ENCODE data around the gene SLC25A30.

Gene SLC25A30

DNA sequence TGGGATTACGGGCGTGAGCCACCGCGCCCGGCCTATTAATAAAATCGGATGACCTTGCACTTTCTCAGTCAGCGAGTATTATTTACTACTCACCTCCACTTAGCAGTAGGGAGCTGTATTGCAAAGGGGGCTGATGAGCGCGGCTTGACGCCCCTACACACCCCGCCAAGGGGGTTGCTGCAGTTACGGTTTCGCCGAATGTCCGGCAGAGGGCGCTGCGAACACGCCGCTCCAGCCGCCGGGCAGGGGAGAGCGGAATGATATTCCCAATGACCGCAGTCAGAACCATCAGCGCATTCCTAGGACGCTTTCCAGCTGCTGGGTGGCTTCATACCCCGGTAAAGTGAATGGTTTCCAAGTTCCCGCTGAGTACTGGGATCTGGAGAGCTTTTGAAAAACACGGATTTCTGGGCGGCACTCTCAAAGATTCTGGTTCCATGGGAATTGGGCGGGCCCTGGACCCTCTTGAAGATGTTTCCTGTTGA, 47.2 kb downstream of the SLC25A30 start:
- peak overlapping the region; percentile 27; the same call in 1 of the 2 replicates for H3K4me2 ChIP-seq (ENCODE audit: low read depth, low read length)

DNA sequence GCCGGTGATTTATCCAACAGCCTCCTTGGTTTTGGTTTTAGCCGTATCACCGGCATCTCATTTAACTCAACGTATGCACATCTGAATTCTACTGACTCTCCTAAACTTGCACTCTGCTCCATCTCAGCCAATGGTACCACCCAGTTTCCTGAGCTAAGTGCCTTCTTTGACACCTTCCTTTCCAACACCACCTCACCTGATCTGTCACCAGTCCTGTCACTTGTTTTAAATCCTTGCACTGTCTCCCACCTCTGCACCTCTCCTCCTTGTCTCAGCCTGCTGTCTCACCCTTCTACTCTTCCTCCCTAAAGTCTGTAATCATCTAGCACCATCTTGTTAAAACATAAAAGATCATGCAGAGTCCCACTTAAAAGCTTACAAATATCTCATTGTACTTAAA, 49.1 kb downstream of the SLC25A30 start:
- TF ChIP-seq, protein P1, sequence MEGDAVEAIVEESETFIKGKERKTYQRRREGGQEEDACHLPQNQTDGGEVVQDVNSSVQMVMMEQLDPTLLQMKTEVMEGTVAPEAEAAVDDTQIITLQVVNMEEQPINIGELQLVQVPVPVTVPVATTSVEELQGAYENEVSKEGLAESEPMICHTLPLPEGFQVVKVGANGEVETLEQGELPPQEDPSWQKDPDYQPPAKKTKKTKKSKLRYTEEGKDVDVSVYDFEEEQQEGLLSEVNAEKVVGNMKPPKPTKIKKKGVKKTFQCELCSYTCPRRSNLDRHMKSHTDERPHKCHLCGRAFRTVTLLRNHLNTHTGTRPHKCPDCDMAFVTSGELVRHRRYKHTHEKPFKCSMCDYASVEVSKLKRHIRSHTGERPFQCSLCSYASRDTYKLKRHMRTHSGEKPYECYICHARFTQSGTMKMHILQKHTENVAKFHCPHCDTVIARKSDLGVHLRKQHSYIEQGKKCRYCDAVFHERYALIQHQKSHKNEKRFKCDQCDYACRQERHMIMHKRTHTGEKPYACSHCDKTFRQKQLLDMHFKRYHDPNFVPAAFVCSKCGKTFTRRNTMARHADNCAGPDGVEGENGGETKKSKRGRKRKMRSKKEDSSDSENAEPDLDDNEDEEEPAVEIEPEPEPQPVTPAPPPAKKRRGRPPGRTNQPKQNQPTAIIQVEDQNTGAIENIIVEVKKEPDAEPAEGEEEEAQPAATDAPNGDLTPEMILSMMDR (IDR thresholded peaks at IDR 0.05; ENCODE audit: low read length): no peak
- no peak for TF ChIP-seq EZH2 (optimal IDR thresholded peaks at IDR 0.05; ENCODE audit: low read depth, low read length)
- TF ChIP-seq EZH2phosphoT487 (IDR thresholded peaks at IDR 0.05; ENCODE audit: low read length): no peak

More for the DNA sequence above, 47.2 kb downstream of the SLC25A30 start:
- Histone ChIP-seq H3K79me2 (ENCODE audit: low read length) (no peaks in the 10 kb centered on the region), H3K27me3 (replicated peaks; ENCODE audit: insufficient read depth, low read length) (no peaks in the 10 kb centered on the region), H3K27ac (ENCODE audit: low read length) (no peak overlapping the region), H4K20me1 (ENCODE audit: insufficient read depth, low read length) (no peaks in the 10 kb centered on the region), H3K36me3 (replicated peaks; ENCODE audit: insufficient read depth, low read length) (no peaks in the 10 kb centered on the region), H3K4me3 (ENCODE audit: low read length) (no peak overlapping the region), H3K9me3 (replicated peaks; ENCODE audit: insufficient read depth, low read length) (no peaks in the 10 kb centered on the region), H3K4me1 (ENCODE audit: low read length) (no peaks in the 10 kb centered on the region), H3K9ac (ENCODE audit: low read length) (no peak overlapping the region), H3K9me2 (replicated peaks; ENCODE audit: insufficient read depth, low read length) (no peaks in the 10 kb centered on the region), H3F3A (ENCODE audit: insufficient read depth, low read length) (no peaks in the 10 kb centered on the region), H2AFZ (ENCODE audit: low read length) (no peak overlapping the region)
- DNase-seq: no peak
- TF ChIP-seq, protein P1 (IDR thresholded peaks at IDR 0.05; ENCODE audit: low read length): peak; percentile 67
- no peak for TF ChIP-seq EZH2 (optimal IDR thresholded peaks at IDR 0.05; ENCODE audit: low read depth, low read length)

DNA sequence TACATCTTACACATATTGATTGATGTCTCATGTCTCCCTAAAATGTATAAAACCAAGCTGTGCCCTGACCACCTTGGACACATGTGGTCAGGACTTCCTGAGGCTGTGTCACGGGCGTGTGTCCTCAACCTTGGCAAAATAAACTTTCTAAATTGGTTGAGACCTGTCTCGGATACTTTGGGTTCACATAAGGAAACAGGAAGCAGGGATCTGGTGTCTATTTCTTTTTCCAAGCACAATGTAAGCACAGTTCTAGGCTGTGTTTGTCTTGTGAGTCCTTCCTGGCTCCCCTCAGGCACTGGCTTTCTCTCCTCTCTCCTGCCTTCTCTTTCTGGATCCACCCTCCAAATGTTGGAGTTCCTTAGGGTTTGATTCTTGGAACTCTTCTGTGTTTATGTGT, 49.6 kb downstream of the SLC25A30 start:
- Histone ChIP-seq H3K4me2 (ENCODE audit: low read depth, low read length) (no peak overlapping the region), H3K27me3 (replicated peaks; ENCODE audit: insufficient read depth, low read length) (no peaks in the 10 kb centered on the region), H3K4me3 (ENCODE audit: low read length) (no peak overlapping the region), H3K9ac (ENCODE audit: low read length) (no peak overlapping the region), H3K9me2 (replicated peaks; ENCODE audit: insufficient read depth, low read length) (no peaks in the 10 kb centered on the region), H3K9me3 (replicated peaks; ENCODE audit: insufficient read depth, low read length) (no peaks in the 10 kb centered on the region), H3K4me1 (ENCODE audit: low read length) (no peaks in the 10 kb centered on the region), H3K79me2 (ENCODE audit: low read length) (no peaks in the 10 kb centered on the region), H4K20me1 (ENCODE audit: insufficient read depth, low read length) (no peaks in the 10 kb centered on the region), H3K27ac (ENCODE audit: low read length) (no peak overlapping the region), H3F3A (ENCODE audit: insufficient read depth, low read length) (no peaks in the 10 kb centered on the region), H3K36me3 (replicated peaks; ENCODE audit: insufficient read depth, low read length) (no peaks in the 10 kb centered on the region), H2AFZ (ENCODE audit: low read length) (no peak overlapping the region)
- TF ChIP-seq, protein P1 (IDR thresholded peaks at IDR 0.05; ENCODE audit: low read length): no peak
- TF ChIP-seq EZH2phosphoT487 (IDR thresholded peaks at IDR 0.05; ENCODE audit: low read length) (no peak), EZH2 (optimal IDR thresholded peaks at IDR 0.05; ENCODE audit: low read depth, low read length) (no peak)
- DNase-seq: no peak

More for the DNA sequence above, 49.1 kb downstream of the SLC25A30 start:
- Histone ChIP-seq H3K27ac (ENCODE audit: low read length) (no peak overlapping the region), H3K4me2 (ENCODE audit: low read depth, low read length) (no peak overlapping the region), H3K4me3 (ENCODE audit: low read length) (no peak overlapping the region), H3K9ac (ENCODE audit: low read length) (no peak overlapping the region), H2AFZ (ENCODE audit: low read length) (no peak overlapping the region), H3K79me2 (ENCODE audit: low read length) (no peaks in the 10 kb centered on the region), H3K9me3 (replicated peaks; ENCODE audit: insufficient read depth, low read length) (no peaks in the 10 kb centered on the region), H3K36me3 (replicated peaks; ENCODE audit: insufficient read depth, low read length) (no peaks in the 10 kb centered on the region), H3F3A (ENCODE audit: insufficient read depth, low read length) (no peaks in the 10 kb centered on the region), H4K20me1 (ENCODE audit: insufficient read depth, low read length) (no peaks in the 10 kb centered on the region), H3K27me3 (replicated peaks; ENCODE audit: insufficient read depth, low read length) (no peaks in the 10 kb centered on the region), H3K9me2 (replicated peaks; ENCODE audit: insufficient read depth, low read length) (no peaks in the 10 kb centered on the region), H3K4me1 (ENCODE audit: low read length) (no peaks in the 10 kb centered on the region)
- no peak for DNase-seq

All from MM.1S (cell line).